Airway epithelial cell (primary cell): ENCODE measurements around the gene GOLGA6L22. TPM values are rescaled to one million over a fixed set of nuclear protein-coding genes. Genes with fewer than 3 reads are reported as not detected.

Source experiments
- total RNA-seq: library from RNA; depleted of rRNA; stranded (reverse); fragments of >200 nt; gene quantifications from 2 replicates; pipeline ENCODE4 v1.2.3, GENCODE V29; 2015

The GOLGA6L22 gene
- total RNA-seq = not detected in 2 replicates

DNA sequence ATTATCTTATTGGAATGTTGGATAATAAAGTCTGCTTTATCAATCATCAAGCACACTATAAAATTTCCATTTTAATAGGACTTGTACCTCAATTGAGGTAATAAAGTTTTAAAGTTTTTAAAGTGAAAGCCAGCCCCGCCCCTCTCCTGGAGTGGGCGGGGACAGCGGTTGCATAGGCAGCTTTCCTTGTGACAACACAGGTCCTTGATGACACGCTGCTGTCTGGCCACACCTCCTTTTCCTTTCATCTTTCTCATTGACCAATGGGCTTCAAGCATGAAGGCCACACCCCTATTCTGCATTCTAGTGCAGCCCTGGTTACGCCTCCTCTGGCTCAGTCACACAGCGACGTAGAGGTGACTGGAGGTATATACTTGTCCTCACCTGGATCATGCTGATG lies at the start of gene GOLGA6L22:
TSS of gene GOLGA6L22 (plus strand) at position 301 of the 400 bp plus-strand sequence. CDS start at position 392, 91 bp downstream.

